GM21526 (cell line): ENCODE data around the gene TVP23A.
"Not testable (repeated sequence)": the region's sequence is repeated elsewhere in the genome, so short reads cannot be mapped to it uniquely, and the experiment has no call there.

Experiments used
- ATAC-seq: cut with Tn5 transposase; IDR thresholded peaks from one replicate; pipeline ENCODE4 v1.9.1; 2021; ENCODE audit warnings: moderate library complexity; ENCODE audit not compliant: unreplicated experiment, low FRiP score

TVP23A gene

GRCh38 chr16:10753670-10754069 is 64.9 kb downstream of the TVP23A start:
- no peak for ATAC-seq

- peak; percentile 48 for ATAC-seq
Observed at GRCh38 chr16:10752843-10753523, 65.6 kb downstream of the TVP23A start.

GRCh38 chr16:10751291-10751697 is 67.3 kb downstream of the TVP23A start:
- no peak for ATAC-seq

GRCh38 chr16:10750793-10751192 is 67.8 kb downstream of the TVP23A start:
- ATAC-seq: no peak

GRCh38 chr16:10745841-10746240 is 72.8 kb downstream of the TVP23A start:
- no peak for ATAC-seq

- ATAC-seq: peak; percentile 1
Observed at GRCh38 chr16:10744370-10745030, 74.1 kb downstream of the TVP23A start.

GRCh38 chr16:10743610-10744369 is 74.8 kb downstream of the TVP23A start, which contains the start of gene NUBP1:
Gene NUBP1, plus strand, starts transcription at chr16:10743842. Its CDS starts 22 bp downstream, at chr16:10743864.
- peak; percentile 81 for ATAC-seq

GRCh38 chr16:10743227-10743609 is 75.4 kb downstream of the TVP23A start:
- ATAC-seq: no peak

GRCh38 chr16:10741844-10742243 is 76.8 kb downstream of the TVP23A start:
- ATAC-seq: no peak

- not testable (repeated sequence) for ATAC-seq
Observed at GRCh38 chr16:10741249-10741648, 77.3 kb downstream of the TVP23A start.

- ATAC-seq: no peak
Observed at GRCh38 chr16:10740845-10741208, 77.8 kb downstream of the TVP23A start.

- ATAC-seq: no peak
Observed at GRCh38 chr16:10740000-10740844, 78.4 kb downstream of the TVP23A start.

- ATAC-seq: peak; percentile 53
Observed at GRCh38 chr16:10738231-10739077, 80.1 kb downstream of the TVP23A start.

GRCh38 chr16:10737068-10737625 is 81.4 kb downstream of the TVP23A start:
- ATAC-seq: peak; percentile 36

GRCh38 chr16:10731790-10732189 is 86.8 kb downstream of the TVP23A start:
- ATAC-seq: no peak

- no peak for ATAC-seq
Observed at GRCh38 chr16:10729104-10730048, 89.2 kb downstream of the TVP23A start.

- no peak for ATAC-seq
Observed at GRCh38 chr16:10728003-10728887, 90.3 kb downstream of the TVP23A start.
